ENCODE measurements around the gene RBMY1E.
"Not testable (repeated sequence)": the region's sequence is repeated elsewhere in the genome, so short reads cannot be mapped to it uniquely, and the experiment has no call there.

RBMY1E gene

DNA sequence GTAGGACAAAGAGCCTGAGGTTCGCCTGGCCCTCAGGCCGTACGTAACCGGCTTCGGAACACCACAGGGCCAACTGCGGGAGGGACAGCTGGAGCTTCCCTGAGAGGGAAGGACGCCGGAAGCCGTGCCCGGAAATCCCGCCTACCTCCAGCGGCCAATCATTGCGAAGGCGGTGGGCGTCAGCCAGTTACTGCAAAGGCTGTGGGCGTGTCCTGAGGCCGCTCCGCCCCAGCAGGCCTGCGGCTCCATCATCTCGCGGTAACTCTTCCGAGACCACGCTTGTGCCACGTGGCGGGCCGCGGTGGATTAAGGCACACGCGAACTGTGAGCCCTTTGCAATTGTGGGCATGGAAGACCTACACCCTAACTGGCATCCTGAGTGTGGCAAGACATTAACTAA, at the start of gene RBMY1E:
TSS of gene RBMY1E (minus strand) at position 101 of the 400 bp plus-strand sequence. CDS start 1,978 bp downstream, outside the sequence.
- not testable (repeated sequence) for DNase-seq (ENCODE audit: low read depth in 2 of 2)

GRCh38 chrY:21894426-21894825, 23.4 kb downstream of the RBMY1E start, which contains the start of gene RBMY1D:
TSS of gene RBMY1D (minus strand) at chrY:21894526. CDS start at chrY:21892513, 2,013 bp downstream.
- DNase-seq (ENCODE audit: low read depth in 2 of 2) = not testable (repeated sequence)

DNA sequence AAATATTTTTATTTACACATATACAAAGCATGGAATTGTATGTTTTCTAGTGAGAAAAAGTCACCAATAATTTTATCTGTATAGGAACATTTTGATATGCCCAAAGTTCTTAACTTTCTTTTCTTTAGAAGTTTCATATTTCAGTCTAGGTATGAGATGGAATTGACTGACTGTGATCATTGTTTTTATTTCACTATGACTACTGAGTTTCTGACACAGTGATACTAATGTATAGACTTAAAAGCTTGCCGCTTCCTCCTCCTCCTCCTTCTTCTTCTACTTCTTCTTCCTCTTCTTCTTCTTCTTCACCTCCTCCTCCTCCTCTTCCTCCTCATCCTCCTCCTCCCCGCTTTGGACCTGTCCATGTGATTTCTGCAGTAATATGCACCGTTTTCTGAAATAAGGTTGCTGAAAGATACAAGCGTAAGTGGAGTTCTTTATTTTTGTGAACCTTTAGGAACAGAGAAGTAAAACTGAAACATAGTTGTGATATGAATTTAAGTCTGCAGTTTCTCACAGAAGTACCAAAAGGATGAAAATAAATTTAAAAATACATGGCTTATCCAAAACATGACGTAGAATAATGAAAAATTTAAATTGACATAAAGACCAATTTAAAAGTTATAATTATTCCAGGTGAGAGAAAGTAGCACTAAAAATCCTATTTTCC, 48.3 kb downstream of the RBMY1E start:
- DNase-seq (ENCODE audit: low read depth in 2 of 2) = not testable (repeated sequence)
